NCI-H2227 (cell line): ENCODE results near the gene FRY.

Source experiments
- DNase-seq: peaks from one replicate; lab custom pipeline; 2025; ENCODE audit not compliant: unreplicated experiment; lab: John Stamatoyannopoulos, UW

Gene FRY

DNA sequence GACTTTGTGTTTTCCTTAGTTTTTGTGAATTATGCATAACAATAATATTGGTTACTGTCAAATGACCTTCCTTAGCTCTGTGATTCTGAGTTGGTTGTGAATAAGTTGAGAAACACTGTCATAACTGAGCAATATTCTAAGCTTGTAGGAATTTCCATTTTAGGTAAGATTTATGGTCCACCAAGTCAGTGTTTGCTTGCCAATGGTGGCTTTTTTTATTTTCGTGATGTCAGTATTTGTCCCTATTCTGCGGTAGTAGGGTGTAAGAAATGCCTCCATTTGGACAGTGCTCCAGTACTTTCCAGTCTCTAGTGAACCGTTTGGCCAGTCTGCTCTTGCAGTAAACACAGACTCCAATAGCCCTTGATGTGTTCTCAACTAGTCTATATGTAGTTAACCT, 94.7 kb downstream of the FRY start:
- no peak for DNase-seq

DNA sequence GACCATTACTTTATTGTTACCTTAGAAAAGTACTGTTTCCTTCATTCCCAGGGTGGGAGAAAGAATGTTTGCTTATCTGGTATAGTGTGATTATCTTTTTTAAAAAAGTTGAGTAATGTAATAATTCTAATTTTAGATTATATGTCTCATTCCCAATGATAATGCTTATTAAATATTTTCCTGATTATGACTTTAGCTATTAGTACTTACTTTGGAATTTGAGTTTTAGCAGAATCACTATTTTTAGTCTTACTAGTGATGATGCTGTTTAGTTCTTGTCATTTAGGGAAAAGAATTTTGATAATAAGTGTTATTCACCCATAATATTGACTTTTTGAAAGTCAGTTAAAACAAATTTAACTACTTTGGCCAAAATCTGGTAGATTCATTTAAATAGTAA, 95.2 kb downstream of the FRY start:
- no peak for DNase-seq

DNA sequence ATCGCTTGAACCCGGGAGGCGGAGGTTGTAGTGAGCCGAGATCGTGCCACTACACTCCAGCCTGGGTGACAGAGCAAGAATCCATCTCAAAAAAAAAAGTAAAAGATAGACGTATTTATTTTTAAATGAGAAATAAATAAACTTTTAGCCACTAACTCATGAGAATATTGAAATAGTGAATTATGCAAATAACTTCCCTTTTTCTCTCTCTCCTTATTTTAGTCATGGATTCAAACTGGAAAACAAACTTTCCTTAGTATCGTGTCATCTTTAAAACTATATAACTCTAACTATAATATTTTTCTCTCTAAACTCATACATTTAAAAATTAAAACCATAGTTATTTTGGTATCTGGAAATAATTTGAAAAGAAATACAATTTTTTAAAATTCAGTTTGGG, 96.1 kb downstream of the FRY start:
- no peak for DNase-seq

DNA sequence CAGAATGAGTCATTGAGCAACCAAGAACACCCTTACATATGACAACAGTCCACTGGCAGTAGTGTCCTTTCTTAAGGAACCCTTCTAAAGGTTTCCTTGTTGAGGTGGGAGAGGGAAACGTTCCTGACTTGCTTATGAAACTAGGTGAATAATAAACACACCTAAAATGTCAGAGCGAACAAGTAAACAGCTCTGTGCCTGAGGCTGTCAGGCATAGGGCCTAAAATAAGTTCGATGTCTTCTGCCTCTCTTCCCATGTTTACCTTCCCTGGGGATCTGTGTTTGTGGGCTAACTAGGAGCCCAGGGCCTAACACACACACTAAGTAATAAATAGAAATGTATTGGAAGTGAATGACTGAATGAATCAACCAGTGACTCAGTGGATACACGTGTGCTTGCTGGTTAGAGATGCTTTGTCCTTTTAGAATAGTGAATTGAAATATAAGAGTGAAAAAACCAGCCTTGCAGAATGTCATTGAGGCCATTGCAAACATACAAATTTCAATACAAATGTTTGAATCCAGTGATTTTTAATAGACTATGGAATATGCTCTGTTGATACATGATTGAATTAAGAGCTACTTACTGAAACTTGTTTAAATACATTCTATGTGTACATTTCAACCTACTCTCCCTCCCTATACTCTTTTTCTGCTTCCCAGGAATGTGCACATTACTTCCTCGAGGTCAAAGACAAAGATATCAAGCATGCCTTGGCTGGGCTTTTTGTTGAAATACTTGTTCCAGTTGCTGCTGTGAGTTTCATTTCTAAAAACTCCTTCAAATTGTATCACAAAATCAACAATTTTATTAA, 102.9 kb downstream of the FRY start:
- no peak for DNase-seq

DNA sequence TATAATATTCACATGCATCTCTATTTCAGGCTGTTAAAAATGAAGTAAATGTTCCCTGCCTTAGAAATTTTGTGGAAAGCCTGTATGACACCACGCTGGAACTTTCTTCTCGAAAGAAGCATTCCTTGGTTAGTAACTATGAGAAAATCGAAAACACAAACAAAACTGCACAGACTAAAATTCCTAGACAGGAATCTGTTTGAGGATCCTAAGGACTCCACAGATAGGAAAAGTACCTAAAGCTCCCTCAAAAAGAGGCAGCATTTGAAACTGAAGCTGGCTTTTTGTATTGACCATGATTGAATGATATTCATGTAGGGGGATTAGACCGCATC, 103.4 kb downstream of the FRY start:
- no peak for DNase-seq

DNA sequence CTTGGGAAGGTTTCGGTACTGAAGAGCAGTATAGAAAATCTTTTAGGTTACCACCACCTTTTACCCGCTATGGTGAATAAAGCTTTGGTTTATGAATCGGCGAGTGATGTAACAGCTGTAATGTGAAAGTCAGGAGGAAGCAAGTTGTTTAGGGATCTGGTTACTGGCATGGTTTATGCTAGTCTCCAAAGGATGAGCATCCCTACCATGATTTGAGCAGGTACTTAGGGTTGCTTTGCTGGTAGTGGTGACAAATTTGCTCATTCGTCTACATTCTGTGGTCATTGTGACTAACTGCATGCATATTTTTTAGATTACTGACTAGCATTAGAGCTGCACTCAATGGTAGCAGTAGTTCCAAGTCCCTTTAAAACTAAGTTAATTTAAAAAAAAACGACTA, 104.1 kb downstream of the FRY start:
- no peak for DNase-seq

DNA sequence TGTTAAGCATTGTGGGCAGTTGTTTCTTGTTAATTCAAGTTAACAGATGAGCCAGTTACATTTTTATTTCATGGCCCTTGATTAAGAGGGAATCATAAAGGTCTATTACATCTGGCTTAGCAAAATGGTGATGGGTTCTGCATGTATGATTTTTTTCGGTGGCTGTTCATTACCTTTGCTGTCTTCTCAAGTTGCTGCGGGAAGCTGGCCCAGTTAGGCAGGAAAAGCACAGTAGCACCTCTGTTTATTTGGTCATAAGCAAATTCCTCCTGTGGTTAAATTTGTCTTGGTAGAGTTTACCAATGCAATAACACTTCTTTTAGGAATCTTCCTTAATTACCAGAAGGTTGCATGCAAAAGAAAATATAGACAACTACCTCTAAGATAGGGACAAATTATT, 104.5 kb downstream of the FRY start:
- DNase-seq: no peak

DNA sequence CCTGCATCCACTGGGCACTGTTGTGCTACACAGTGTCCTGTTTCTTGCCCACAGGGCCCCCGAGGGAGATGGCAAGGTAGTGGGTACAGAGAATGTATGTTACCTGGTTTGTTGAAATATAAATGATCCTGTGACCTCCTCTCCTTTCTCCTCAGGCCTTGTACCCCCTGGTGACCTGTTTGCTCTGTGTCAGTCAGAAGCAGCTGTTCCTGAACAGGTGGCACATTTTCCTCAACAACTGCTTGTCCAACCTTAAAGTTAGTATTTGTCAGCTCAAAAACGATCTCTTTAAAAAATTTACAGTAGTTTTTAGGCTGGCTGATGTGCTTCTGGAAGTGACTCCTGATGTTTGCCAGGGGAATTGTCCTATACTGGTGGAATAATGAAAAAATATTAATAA, 105.1 kb downstream of the FRY start:
- DNase-seq: no peak

DNA sequence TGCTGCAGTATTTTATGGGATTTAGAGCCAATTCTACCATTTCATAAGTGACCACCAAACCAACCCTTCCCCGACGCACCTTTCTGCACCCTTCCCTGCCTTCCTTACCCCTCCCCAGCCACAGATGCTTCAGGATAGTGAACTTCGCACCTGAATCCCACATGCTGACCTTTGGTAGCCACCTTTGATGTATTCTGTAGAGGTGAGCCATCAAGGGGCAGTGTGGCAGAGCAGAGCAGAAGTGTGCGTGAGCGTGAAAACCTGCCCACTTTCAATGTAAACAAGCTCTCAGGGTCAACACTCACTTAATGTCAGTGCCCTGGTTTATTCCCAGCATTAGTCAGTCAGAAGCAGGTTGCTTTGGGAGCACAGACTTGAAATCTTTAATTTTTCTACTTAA, 107.7 kb downstream of the FRY start:
- no peak for DNase-seq

DNA sequence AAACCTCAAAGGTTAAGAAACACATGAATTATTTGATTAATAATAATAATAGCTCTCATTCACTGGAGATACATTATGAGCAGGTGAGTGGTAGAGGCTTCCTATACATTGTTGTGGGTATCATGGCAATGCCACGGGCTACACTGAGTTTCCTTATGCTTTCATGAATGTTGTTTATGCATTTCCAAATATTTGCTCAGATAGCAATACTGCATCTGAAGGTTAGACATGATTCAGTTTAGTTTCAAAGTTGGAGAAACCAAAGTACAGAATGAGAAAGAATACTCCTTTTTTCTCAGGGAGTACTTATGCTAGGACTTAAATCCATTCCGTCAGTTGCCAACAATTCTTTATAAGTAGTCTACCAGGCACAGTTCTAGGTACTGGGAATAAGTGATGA, 108.5 kb downstream of the FRY start:
- no peak for DNase-seq

DNA sequence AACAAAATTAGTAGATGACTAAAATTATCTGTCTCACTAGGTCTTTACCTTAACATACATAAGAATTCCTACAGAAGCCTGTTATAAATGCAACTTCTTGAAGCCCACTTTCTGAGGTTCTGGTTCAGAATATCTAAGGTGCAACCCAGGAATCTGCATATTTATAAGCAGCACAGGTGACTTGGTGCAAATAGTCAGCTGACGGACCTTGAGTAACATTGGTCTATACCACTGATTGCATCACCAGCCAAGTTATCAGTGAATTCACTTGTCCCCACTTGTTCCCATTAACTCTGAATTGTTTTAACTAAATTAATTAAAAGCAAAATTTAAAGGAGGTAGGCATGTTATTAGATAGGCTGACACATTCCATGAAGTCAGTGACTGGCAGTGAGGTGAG, 109.9 kb downstream of the FRY start:
- no peak for DNase-seq

DNA sequence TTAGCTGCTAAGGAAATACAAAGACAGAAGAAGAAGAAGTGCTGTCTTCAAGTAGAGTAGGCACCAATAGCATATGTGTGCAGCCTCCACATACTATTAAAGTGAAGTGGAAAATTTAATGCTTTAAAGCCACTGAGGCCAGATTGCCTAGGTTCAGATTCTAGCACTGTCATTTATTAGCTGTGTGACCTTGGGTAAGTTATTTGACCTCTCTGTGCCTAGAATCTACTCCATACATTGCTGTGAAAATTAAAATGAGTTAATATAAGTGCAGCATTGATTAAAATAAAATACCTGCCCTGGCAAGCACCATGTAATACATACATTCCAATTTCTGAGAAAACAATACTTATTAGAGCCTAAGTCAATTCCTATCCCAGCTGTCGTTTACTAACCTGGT, 110.5 kb downstream of the FRY start:
- no peak for DNase-seq

DNA sequence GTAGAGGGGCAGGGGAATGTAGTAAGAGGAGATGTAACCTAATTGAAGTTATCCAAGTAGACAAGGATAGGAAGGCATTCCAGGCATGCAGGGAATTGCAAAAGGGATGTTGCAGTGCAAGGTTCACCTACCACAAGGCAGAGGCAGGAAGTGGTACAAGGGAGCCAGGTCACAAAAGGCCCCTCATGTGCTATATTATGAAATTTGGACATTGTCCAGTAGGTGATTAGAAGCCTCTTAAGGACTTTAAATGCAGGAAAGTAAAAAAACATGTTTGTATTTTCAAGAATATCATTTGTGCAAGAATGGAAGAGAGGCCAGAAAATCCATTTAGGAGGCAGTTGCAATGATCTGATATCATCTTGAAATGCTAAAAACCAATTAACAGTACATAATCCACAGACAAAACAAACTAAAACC, 111.4 kb downstream of the FRY start:
- DNase-seq: no peak

DNA sequence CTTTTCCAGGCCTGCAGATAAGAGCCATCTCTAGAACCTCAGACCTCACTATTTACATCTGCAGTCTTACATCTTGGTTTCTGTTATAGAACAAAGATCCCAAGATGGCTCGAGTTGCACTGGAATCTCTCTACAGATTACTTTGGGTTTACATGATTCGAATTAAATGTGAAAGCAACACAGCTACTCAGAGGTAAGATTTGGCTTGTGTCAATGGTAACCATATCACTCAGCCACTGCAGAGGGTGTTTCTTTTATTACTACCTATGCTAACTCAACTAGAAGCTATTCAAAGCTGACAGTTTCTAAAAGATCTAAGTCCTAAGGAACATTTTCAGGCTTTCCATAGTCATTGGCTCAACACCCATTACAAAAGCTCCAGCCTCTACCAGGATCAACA, 115.6 kb downstream of the FRY start:
- DNase-seq: no peak

DNA sequence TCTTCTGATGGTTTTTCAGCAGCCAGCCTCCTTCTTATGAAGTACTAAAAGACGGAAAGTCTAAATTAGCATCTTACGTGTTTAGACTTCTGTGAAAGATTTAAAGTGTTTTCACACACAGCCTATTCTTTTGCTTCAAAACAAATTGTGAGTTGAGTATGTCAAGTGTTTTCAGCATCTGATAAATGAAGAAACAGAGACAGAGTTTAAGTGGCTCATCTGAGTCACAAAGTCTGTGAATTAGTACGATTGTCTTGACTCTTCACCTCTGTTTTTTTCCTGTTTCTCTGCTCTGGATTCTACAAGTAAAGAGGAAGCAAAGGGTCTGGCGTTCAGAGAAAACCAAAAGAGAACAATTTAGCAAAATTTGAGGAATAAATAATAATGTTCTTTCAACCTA, 116.4 kb downstream of the FRY start:
- no peak for DNase-seq

DNA sequence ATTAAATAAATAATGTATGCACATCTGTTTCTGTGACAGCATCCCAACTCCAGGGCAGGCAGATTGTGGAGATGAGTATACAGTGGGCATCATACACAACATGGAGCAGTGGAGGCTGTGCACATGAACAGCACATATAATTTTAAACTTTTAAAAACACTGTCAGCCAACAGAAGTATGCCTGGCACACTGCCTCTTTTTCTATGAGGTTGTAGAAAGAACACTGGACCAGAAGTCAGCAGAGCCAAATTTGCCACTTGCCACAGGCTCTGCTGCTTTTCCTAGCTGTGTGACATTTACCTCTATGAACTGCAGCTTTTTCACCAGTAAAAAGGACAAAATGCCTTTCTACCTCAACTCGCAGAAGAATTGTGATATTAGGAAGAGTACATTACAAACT, 118.7 kb downstream of the FRY start:
- no peak for DNase-seq

DNA sequence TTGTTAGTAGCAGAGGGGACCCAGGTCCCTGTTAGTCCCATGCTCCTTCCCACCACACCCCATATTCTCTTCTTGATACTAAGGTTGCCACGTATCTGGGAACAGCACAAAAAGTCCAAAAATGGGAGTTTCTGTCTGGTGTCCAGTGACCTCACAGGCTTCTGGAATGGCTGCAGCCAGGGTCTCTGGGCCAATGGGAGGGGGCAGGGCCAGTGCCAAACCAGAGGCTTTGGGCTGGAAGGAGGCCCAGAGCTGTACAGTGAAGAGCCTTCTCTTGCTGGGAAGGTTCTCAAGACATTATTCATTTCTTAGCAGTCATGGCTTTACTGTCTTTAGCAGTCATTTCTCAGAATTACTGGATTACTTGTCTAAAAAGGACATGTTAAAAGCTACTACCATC, 119.2 kb downstream of the FRY start:
- no peak for DNase-seq

DNA sequence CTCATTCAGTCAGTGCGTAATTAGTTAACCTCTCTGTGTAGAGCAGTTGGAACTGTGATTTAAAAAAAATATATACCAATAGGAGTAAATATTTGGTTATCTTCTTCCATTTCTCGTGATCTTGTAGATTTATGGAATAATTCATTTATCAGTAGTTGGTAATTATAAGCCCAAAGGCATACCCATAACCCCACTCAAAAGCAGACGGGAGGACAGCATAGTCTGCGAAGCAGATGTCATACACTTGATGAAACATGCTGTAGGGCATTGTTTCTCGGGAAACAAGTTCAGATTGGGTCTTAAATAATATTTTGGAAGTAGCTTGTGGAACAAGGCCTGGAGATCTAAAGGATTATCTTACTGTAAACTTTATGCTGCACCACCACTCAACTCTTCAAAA, 119.7 kb downstream of the FRY start:
- no peak for DNase-seq

DNA sequence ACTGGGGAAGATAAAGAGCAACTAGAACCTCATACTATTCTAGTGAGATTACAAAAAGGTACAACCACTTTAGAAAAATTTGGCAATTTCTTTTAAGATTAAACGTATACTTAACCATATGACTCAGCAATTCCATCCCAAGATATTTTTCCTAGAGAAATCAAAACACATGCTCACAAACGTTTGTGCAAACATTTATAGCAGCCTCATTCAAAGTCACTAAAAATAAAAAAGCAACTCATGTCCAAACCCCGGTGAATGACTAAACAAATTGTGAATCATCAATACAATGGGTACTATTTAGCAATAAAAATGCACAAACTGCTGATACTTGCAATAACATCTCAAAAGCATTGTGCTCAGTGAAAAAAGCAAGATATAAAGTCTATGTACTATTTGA, 121.5 kb downstream of the FRY start:
- DNase-seq: no peak

DNA sequence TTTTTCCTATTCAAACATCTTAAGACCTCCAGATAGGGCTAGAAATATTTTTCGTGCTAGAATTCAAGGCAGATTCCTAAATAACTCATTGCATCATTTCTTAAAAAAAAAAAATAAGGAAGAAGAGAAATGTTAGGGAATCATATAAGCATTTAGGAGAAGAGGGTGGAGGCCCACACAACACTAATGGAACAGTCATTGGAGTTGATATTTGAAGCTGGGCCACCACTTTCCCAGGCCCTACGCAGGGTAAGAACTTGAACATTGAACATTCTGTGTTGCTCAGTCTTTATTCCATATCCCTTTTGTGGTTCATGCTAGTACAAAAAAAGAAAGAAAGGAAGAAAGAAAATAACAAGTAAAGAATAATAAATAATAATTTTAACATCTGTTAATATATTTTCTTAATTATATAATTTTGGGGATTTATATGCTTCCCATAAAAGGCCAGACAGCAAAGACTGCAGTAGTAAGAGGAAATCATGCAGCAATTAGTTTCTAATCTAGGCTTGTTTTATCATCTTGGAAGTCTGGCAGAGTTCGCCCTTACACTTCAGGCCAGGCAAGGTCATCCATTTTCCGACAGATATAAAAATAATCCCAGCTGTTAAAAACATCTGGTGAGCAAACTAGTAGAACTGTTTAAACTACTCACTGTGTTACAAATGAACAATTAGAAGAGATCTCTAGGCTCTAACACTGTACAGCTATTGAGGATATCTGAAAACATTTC, 127.7 kb downstream of the FRY start:
- DNase-seq: no peak

DNA sequence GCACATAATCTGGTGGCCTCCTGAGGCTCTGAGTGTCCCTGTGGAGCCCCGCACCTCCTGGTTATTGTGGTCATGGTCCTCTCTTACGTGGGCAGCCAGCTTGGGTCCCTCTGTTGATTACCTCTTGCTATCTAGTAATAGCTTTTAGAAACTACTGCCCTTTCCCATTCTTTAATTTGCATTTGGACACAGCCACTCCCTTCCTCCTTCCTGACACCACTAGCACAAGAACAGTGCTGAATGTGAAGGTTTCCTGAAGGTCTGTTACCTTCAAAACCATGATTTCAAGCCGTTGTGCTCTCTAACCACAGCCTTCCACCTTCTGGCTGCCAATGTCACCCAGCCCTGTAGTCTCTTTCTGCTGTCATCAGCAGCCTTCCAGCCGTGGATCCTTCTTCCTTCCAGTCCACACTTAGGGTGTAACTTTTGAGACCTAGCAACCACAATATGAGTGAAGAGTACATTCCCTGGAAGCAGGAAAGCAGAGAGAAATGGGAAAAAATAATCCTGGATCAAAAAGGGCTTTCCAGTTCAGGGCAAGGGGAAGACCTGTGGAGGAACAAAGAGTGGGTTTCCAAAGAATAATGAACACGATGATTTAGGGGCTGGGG, 130.9 kb downstream of the FRY start:
- DNase-seq: no peak

DNA sequence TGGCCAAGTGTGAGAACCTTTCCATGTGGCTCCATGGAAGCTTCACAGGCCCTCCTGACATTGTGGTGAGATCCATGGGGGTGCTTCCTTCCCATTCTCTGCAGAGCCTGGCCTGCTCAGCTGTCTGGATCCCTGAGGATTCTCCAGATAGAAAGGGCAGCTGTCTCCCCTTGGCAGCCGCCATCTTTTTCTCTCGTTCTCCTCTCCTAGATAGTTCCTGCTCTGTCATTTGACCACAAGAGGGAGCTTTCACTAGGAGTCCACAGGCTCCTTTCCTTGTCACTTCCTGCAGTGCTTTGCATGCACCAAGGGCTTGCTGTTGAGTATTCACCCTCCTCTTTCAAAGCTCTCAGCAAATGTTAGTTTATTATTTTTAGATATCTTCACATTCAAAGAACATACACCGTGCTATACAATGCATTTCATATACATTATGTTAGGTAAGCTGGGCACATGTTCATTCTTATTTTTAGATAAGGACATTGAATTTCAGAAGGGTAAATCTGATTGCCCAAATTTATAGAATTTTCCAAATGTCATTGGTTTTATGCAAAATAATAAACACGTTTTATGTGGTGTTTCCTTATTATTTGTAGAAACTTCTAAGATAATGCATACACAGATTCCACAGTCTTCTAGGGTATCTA, 133.2 kb downstream of the FRY start:
- peak; percentile 80 for DNase-seq
